IMR-90 (cell line): ENCODE results near the gene TTLL4. TPM values are rescaled to one million over a fixed set of nuclear protein-coding genes. Genes with fewer than 3 reads are reported as not detected.

ENCODE experiments used
- ATAC-seq: fragments of 200-7000 bp; cut with Tn5 transposase; 2 replicates; pipeline ENCODE4 v1.9.1; 2020; ENCODE audit warnings: low read depth, mild to moderate bottlenecking, moderate library complexity
- Bru-seq: library from RNA; stranded (reverse); fragments of 400-500 nt; gene quantifications from one replicate; lab custom pipeline; 2021; lab: Mats Ljungman, UMichigan
- BruChase-seq, 2 experiments: library from RNA; stranded (reverse); fragments of 400-500 nt; gene quantifications; one replicate each; lab custom pipeline; 2021; lab: Mats Ljungman, UMichigan
- BruUV-seq: library from RNA; stranded (reverse); fragments of 400-500 nt; replicated peaks from 2 replicates; lab custom pipeline; 2021; lab: Mats Ljungman, UMichigan
- CTCF ChIA-PET: fragments of 300-600 bp; formaldehyde crosslinking; extraction: SDS; loops from one replicate; lab custom pipeline; 2021; ENCODE audit warnings: antibody characterized with exemption; lab: Yijun Ruan, JAX
- POLR2A ChIA-PET: fragments of 300-600 bp; sonication (Branson Sonifier 250); formaldehyde crosslinking; loops from one replicate; lab custom pipeline; 2022; ENCODE audit warnings: antibody characterized with exemption; ENCODE audit not compliant: unreplicated experiment; lab: Charles Lee
- DNase-seq: peaks from one replicate; pipeline ENCODE4 v3.0.0; 2013
- H2AFZ ChIP-seq: replicated peaks from 2 replicates; pipeline ENCODE3; 2013; ENCODE audit warnings: low read length, mild to moderate bottlenecking; ENCODE audit not compliant: poor library complexity
- H2AK5ac ChIP-seq: 2 replicates; pipeline ENCODE4 v1.6.1; 2013; ENCODE audit warnings: low read depth, low read length, inconsistent platforms
- H2AK9ac ChIP-seq: replicated peaks from 2 replicates; pipeline ENCODE3; 2013; ENCODE audit warnings: mild to moderate bottlenecking, low read depth, low read length, moderate library complexity; ENCODE audit not compliant: poor library complexity
- H2BK120ac ChIP-seq: 2 replicates; pipeline ENCODE4 v1.6.1; 2013; ENCODE audit warnings: low read depth, low read length, inconsistent platforms
- H2BK15ac ChIP-seq: 3 replicates; pipeline ENCODE4 v1.6.1; 2013; ENCODE audit warnings: low read depth, low read length, inconsistent platforms
- H2BK20ac ChIP-seq: 2 replicates; pipeline ENCODE4 v1.6.1; 2013; ENCODE audit warnings: low read depth, mild to moderate bottlenecking, inconsistent platforms, low read length, moderate library complexity
- H2BK5ac ChIP-seq: 2 replicates; pipeline ENCODE4 v1.6.1; 2013; ENCODE audit warnings: mild to moderate bottlenecking, low read depth, low read length, inconsistent platforms; ENCODE audit not compliant: poor library complexity, severe bottlenecking
- H3K14ac ChIP-seq: replicated peaks from 2 replicates; pipeline ENCODE4 v1.6.1; 2013; ENCODE audit warnings: low read depth, low read length, inconsistent platforms
- H3K18ac ChIP-seq: 2 replicates; pipeline ENCODE4 v1.6.1; 2013; ENCODE audit warnings: low read depth, low read length, control low read depth
- H3K23ac ChIP-seq: 2 replicates; pipeline ENCODE4 v1.6.1; 2013; ENCODE audit warnings: low read depth, low read length, inconsistent platforms
- H3K27ac ChIP-seq: 2 replicates; pipeline ENCODE4 v1.5.1; 2013; ENCODE audit warnings: mild to moderate bottlenecking, control low read depth, low read length; ENCODE audit not compliant: insufficient read depth
- H3K27me3 ChIP-seq: 2 replicates; pipeline ENCODE4 v1.6.1; 2013; ENCODE audit warnings: low read length; ENCODE audit not compliant: control insufficient read depth, insufficient read depth
- H3K36me3 ChIP-seq: 2 replicates; pipeline ENCODE4 v1.6.1; 2013; ENCODE audit warnings: low read length, mixed read lengths; ENCODE audit not compliant: control insufficient read depth, insufficient read depth
- H3K4ac ChIP-seq: 2 replicates; pipeline ENCODE4 v1.6.1; 2013; ENCODE audit warnings: low read depth, low read length, inconsistent platforms
- H3K4me1 ChIP-seq: 2 replicates; pipeline ENCODE4 v1.6.1; 2013; ENCODE audit warnings: low read length, mixed read lengths; ENCODE audit not compliant: control insufficient read depth, insufficient read depth
- H3K4me2 ChIP-seq: 2 replicates; pipeline ENCODE4 v1.6.1; 2013; ENCODE audit warnings: low read depth, mild to moderate bottlenecking, control low read depth, low read length, moderate library complexity
- H3K4me3 ChIP-seq: 2 replicates; pipeline ENCODE4 v1.5.1; 2013; ENCODE audit warnings: low read depth, mild to moderate bottlenecking, control low read depth, low read length, moderate library complexity; ENCODE audit not compliant: insufficient read depth
- H3K56ac ChIP-seq: 2 replicates; pipeline ENCODE4 v1.6.1; 2013; ENCODE audit warnings: low read length, inconsistent platforms; ENCODE audit not compliant: insufficient read depth; ENCODE audit errors: extremely low read depth
- H3K79me1 ChIP-seq, 2 experiments: 2 replicates each; pipeline ENCODE4 v1.6.1; 2013; ENCODE audit warnings: low read length in 2 of 2, inconsistent platforms in 1 of 2, low read depth in 1 of 2
- H3K9ac ChIP-seq: 2 replicates; pipeline ENCODE4 v1.6.1; 2013; ENCODE audit warnings: low read depth, low read length, control low read depth
- H3K9me1 ChIP-seq: 2 replicates; pipeline ENCODE4 v1.6.1; 2013; ENCODE audit warnings: low read length, inconsistent platforms; ENCODE audit not compliant: insufficient read depth
- H3K9me3 ChIP-seq: 2 replicates; pipeline ENCODE4 v1.6.1; 2013; ENCODE audit warnings: low read length; ENCODE audit not compliant: control insufficient read depth, insufficient read depth
- H4K20me1 ChIP-seq: 2 replicates; pipeline ENCODE4 v1.6.1; 2013; ENCODE audit warnings: low read length, inconsistent platforms; ENCODE audit not compliant: insufficient read depth
- H4K5ac ChIP-seq: 2 replicates; pipeline ENCODE4 v1.6.1; 2013; ENCODE audit warnings: mild to moderate bottlenecking, low read depth, low read length, control low read depth
- H4K8ac ChIP-seq, 2 experiments: 2 replicates each; pipeline ENCODE4 v1.6.1; 2013; ENCODE audit warnings: low read depth in 2 of 2, low read length in 2 of 2, control low read depth in 1 of 2, inconsistent platforms in 1 of 2
- H4K91ac ChIP-seq: 2 replicates; pipeline ENCODE4 v1.6.1; 2013; ENCODE audit warnings: low read depth, low read length, inconsistent platforms; ENCODE audit not compliant: insufficient read depth
- MAFK ChIP-seq: IDR thresholded peaks from 2 replicates; pipeline ENCODE4 v1.6.1; 2012; ENCODE audit warnings: low read depth, low read length, improper control_type of control experiment
- RCOR1 ChIP-seq: IDR thresholded peaks from 2 replicates; pipeline ENCODE4 v1.6.1; 2012; ENCODE audit warnings: mild to moderate bottlenecking, low read length, improper control_type of control experiment; ENCODE audit not compliant: insufficient replicate concordance
- SMC3 ChIP-seq: fragments of 150-350 bp; IDR thresholded peaks from 2 replicates; pipeline ENCODE4 v1.6.1; 2016; ENCODE audit warnings: low read depth, mild to moderate bottlenecking, antibody characterized with exemption, low read length, moderate library complexity
- WGBS, 2 experiments: methylation state at CpG; one replicate each; pipeline versions ENCODE4 v1.1.5 to v1.1.7; 2013; ENCODE audit warnings: missing lambda C conversion rate in 2 of 2; ENCODE audit not compliant: insufficient read length in 1 of 2; ENCODE audit errors: extremely low coverage in 2 of 2; 5-methylcytosine and 5-hydroxymethylcytosine counted together
- dilution Hi-C: fragments of 300-500 bp; cut with HindIII; formaldehyde crosslinking; loops from one replicate; pipeline ENCODE4 v1.14.3; 2018; ENCODE audit warnings: low sequenced_read_pairs; ENCODE audit not compliant: unreplicated experiment
- in situ Hi-C: fragments of 300-500 bp; cut with MboI; formaldehyde crosslinking; loops from 3 replicates; pipeline ENCODE4 v1.14.3; 2019; ENCODE audit warnings: low sequenced_read_pairs, inconsistent platforms, mixed read lengths
- intact Hi-C: fragments of 100-400 bp; cut with micrococcal nuclease; formaldehyde crosslinking; loops from 2 replicates; pipeline ENCODE4 v1.10.0; 2022
- long read RNA-seq: library from polyadenylated mRNA; unstranded; transcript quantifications from one replicate; pipeline ENCODE4 v2.0.0, GENCODE V29; 2021; ENCODE audit not compliant: unreplicated experiment
- polyA plus RNA-seq, 3 experiments: library from polyadenylated mRNA; depleted of rRNA; stranded (reverse); fragments of >200 nt; gene quantifications; 2 replicates each; pipeline ENCODE4 v1.2.3, GENCODE V29; 2012; ENCODE audit warnings: low replicate concordance in 1 of 3
- total RNA-seq: library from RNA; depleted of rRNA; stranded (reverse); fragments of >200 nt; gene quantifications from 2 replicates; pipeline ENCODE4 v1.2.3, GENCODE V29; 2012; rRNA removed
- TF ChIP-seq, protein P1 (sequence below): fragments of 150-350 bp; IDR thresholded peaks from 2 replicates; pipeline ENCODE4 v1.6.1; 2016; ENCODE audit warnings: low read depth, mild to moderate bottlenecking, low read length, moderate library complexity, borderline replicate concordance
- TF ChIP-seq, protein P2 (sequence below): fragments of 150-350 bp; IDR thresholded peaks from 2 replicates; pipeline ENCODE4 v1.6.1; 2017; ENCODE audit warnings: mild to moderate bottlenecking, antibody characterized with exemption, low read length, low read depth

The TTLL4 gene, protein sequence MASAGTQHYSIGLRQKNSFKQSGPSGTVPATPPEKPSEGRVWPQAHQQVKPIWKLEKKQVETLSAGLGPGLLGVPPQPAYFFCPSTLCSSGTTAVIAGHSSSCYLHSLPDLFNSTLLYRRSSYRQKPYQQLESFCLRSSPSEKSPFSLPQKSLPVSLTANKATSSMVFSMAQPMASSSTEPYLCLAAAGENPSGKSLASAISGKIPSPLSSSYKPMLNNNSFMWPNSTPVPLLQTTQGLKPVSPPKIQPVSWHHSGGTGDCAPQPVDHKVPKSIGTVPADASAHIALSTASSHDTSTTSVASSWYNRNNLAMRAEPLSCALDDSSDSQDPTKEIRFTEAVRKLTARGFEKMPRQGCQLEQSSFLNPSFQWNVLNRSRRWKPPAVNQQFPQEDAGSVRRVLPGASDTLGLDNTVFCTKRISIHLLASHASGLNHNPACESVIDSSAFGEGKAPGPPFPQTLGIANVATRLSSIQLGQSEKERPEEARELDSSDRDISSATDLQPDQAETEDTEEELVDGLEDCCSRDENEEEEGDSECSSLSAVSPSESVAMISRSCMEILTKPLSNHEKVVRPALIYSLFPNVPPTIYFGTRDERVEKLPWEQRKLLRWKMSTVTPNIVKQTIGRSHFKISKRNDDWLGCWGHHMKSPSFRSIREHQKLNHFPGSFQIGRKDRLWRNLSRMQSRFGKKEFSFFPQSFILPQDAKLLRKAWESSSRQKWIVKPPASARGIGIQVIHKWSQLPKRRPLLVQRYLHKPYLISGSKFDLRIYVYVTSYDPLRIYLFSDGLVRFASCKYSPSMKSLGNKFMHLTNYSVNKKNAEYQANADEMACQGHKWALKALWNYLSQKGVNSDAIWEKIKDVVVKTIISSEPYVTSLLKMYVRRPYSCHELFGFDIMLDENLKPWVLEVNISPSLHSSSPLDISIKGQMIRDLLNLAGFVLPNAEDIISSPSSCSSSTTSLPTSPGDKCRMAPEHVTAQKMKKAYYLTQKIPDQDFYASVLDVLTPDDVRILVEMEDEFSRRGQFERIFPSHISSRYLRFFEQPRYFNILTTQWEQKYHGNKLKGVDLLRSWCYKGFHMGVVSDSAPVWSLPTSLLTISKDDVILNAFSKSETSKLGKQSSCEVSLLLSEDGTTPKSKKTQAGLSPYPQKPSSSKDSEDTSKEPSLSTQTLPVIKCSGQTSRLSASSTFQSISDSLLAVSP
- total RNA-seq (8.3 and 9.0 TPM in 2 replicates), polyA plus RNA-seq (2012; rRNA removed) (22.8 and 22.9 TPM in 2 replicates), Bru-seq, nascent RNA (percentile 66 among the genes with signal in this experiment), BruChase-seq, experiment 1, labeled RNA remaining after a 6-hour chase (percentile 67 among the genes with signal in this experiment), BruChase-seq, experiment 2, labeled RNA remaining after a 2-hour chase (percentile 66 among the genes with signal in this experiment)
- 6.1 and 7.0 TPM in 2 replicates for polyA plus RNA-seq (2012; cell fraction: cytosol; rRNA removed)
- polyA plus RNA-seq (2012; cell fraction: nucleus; rRNA removed; ENCODE audit: low replicate concordance): 54.6 and 77.3 TPM in 2 replicates
- long read RNA-seq, full-length matches to known transcripts: 2 of 8 reads
- long read RNA-seq, partial matches to known transcripts: 3 of 8 reads
- long read RNA-seq, other reads (novel, unspliced or antisense): 3 of 8 reads

DNA sequence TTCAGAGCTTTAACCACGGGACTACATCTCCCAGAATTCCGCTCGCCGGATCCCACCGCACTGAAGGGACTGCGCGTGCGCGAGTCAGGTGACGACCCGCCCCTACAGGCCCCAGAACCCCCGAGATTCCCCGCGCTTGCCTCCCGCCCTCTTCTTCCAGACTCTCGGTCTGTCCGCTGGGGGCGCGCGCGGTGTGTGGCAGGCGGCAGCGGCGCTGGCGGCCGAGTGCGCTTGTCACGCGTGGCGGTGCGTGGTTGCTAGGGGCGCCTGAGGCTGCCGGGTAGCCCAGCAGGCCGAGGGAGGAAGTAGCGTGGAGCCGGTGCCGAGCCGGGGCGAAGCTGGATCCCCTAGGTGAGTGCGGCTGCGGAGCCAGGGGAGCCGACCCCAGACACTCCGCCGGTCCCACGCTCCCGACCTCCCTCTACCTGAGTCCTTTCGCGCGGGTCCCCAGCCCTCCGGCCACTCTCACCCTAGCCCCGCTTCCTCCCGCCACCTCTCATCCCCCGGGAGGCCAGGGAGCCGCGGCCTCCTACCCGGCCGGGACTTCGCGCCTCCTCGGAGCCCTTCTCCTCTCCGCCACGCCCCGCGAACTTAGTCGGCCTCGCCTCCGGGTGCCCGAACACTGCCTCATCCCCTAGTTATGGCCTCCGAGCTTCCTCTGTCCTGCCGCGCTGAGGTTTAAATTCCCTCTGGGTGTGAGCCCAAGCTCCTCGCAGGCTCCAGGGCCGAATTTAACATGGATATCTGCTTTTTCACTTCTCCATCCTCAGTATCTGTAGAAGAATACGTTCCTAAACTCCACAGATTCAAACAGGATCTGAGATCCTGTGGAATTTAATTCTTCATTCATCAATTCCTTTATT is at the start of gene TTLL4:
Gene TTLL4, plus strand, starts transcription at position 149 of the 863 bp plus-strand sequence. CDS start 26,842 bp downstream, outside the sequence.
- H2BK20ac ChIP-seq: no peak within 1 kb of the TSS
- H2BK120ac ChIP-seq: peak within 1 kb of the TSS; percentile 14; the same call in 1 of the 2 replicates
- POLR2A ChIA-PET: interaction anchor here (1.2 kb wide), 1 partner anchor 137 kb away, joined by 5 read pairs; no protein-coding TSS in a partner anchor
- 0% methylated on average over 23 of the region's 74 CpGs; no CpG with 5 or more reads in 1 of the 2 experiments for WGBS, 2 experiments
- H3K79me1 ChIP-seq: peaks cover 11 to 30% of the 10 kb centered on the region in 2 experiments; a peak in 3 of 4 replicates
- peak within 1 kb of the TSS; percentile 57 for H2AK9ac ChIP-seq
- H3K9me3 ChIP-seq: no peaks in the 10 kb centered on the region
- CTCF ChIA-PET: interaction anchor here (0.5 to 2.0 kb wide), 18 partner anchors 12 to 200 kb away, joined by 3 to 9 read pairs (median 4); partner anchors contain the start of genes RNF25 and STK36
- 0 out of 3 replicates have a peak within 1 kb of the TSS, but pooled peaks have one; percentile 0 for H2BK15ac ChIP-seq
- peak within 1 kb of the TSS; percentile 81 for H3K56ac ChIP-seq
- H3K27ac ChIP-seq: peak within 1 kb of the TSS; percentile 74
- no peaks in the 10 kb centered on the region for H3K36me3 ChIP-seq
- H3K4me1 ChIP-seq: peaks cover 3% of the 10 kb centered on the region
- H3K4ac ChIP-seq: peak within 1 kb of the TSS; percentile 77
- peak within 1 kb of the TSS; percentile 71 for H3K4me2 ChIP-seq
- H3K4me3 ChIP-seq: peak within 1 kb of the TSS; percentile 69
- intact Hi-C loops: loop anchor here (1.0 to 2.0 kb wide), 2 partner anchors 20 to 136 kb away; no protein-coding TSS in a partner anchor
- DNase-seq: peak; percentile 93
- peak within 1 kb of the TSS; percentile 34 for H3K18ac ChIP-seq
- no TSS peak for BruUV-seq
- H3K27me3 ChIP-seq: no peaks in the 10 kb centered on the region
- peak; percentile 98 for ATAC-seq
- H2BK5ac ChIP-seq: peak within 1 kb of the TSS; percentile 64
- H3K23ac ChIP-seq: peak within 1 kb of the TSS; percentile 85; the same call in 1 of the 2 replicates
- no peaks in the 10 kb centered on the region for H4K20me1 ChIP-seq
- H4K5ac ChIP-seq: peak within 1 kb of the TSS; percentile 67
- H2AFZ ChIP-seq: peak within 1 kb of the TSS; percentile 92
- peaks cover 7% of the 10 kb centered on the region; the same call in 1 of the 2 replicates for H3K9me1 ChIP-seq
- dilution Hi-C loops: no loop called here
- peak within 1 kb of the TSS; percentile 88 to 97 for H4K8ac ChIP-seq
- H2AK5ac ChIP-seq: no peak within 1 kb of the TSS
- H3K14ac ChIP-seq: peak within 1 kb of the TSS; percentile 79
- H3K9ac ChIP-seq: peak within 1 kb of the TSS; percentile 72
- in situ Hi-C loops: no loop called here
- H4K91ac ChIP-seq: peak within 1 kb of the TSS; percentile 20; the same call in 1 of the 2 replicates
- TF ChIP-seq, protein P1, sequence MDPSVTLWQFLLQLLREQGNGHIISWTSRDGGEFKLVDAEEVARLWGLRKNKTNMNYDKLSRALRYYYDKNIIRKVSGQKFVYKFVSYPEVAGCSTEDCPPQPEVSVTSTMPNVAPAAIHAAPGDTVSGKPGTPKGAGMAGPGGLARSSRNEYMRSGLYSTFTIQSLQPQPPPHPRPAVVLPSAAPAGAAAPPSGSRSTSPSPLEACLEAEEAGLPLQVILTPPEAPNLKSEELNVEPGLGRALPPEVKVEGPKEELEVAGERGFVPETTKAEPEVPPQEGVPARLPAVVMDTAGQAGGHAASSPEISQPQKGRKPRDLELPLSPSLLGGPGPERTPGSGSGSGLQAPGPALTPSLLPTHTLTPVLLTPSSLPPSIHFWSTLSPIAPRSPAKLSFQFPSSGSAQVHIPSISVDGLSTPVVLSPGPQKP: no peak
- no peak for TF ChIP-seq RCOR1
- TF ChIP-seq, protein P2, sequence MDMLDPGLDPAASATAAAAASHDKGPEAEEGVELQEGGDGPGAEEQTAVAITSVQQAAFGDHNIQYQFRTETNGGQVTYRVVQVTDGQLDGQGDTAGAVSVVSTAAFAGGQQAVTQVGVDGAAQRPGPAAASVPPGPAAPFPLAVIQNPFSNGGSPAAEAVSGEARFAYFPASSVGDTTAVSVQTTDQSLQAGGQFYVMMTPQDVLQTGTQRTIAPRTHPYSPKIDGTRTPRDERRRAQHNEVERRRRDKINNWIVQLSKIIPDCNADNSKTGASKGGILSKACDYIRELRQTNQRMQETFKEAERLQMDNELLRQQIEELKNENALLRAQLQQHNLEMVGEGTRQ: peak; percentile 85
- peak; percentile 38 for TF ChIP-seq SMC3
- no peak for TF ChIP-seq MAFK
